Measurements from ENCODE around the gene MYLK. TPM values are rescaled to one million over a fixed set of nuclear protein-coding genes. Genes with fewer than 3 reads are reported as not detected.

MYLK gene
- total and polyA plus RNA-seq, 10 of the 15 experiments (the other 5 are each of a cell fraction or from before 2014, with no cell fraction given): 0.04 to 1.6 (median 0.42) TPM; not detected in 1

GRCh38 chr3:123633530-123633929, 250.6 kb downstream of the MYLK start (continued):
- TF ChIP-seq, protein P1, sequence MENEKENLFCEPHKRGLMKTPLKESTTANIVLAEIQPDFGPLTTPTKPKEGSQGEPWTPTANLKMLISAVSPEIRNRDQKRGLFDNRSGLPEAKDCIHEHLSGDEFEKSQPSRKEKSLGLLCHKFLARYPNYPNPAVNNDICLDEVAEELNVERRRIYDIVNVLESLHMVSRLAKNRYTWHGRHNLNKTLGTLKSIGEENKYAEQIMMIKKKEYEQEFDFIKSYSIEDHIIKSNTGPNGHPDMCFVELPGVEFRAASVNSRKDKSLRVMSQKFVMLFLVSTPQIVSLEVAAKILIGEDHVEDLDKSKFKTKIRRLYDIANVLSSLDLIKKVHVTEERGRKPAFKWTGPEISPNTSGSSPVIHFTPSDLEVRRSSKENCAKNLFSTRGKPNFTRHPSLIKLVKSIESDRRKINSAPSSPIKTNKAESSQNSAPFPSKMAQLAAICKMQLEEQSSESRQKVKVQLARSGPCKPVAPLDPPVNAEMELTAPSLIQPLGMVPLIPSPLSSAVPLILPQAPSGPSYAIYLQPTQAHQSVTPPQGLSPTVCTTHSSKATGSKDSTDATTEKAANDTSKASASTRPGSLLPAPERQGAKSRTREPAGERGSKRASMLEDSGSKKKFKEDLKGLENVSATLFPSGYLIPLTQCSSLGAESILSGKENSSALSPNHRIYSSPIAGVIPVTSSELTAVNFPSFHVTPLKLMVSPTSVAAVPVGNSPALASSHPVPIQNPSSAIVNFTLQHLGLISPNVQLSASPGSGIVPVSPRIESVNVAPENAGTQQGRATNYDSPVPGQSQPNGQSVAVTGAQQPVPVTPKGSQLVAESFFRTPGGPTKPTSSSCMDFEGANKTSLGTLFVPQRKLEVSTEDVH (IDR thresholded peaks at IDR 0.05; ENCODE audit: low read depth, partially characterized antibody): no peak
- TF ChIP-seq BRCA1 (IDR thresholded peaks at IDR 0.05; ENCODE audit: low read depth, low read length): no peak

DNA sequence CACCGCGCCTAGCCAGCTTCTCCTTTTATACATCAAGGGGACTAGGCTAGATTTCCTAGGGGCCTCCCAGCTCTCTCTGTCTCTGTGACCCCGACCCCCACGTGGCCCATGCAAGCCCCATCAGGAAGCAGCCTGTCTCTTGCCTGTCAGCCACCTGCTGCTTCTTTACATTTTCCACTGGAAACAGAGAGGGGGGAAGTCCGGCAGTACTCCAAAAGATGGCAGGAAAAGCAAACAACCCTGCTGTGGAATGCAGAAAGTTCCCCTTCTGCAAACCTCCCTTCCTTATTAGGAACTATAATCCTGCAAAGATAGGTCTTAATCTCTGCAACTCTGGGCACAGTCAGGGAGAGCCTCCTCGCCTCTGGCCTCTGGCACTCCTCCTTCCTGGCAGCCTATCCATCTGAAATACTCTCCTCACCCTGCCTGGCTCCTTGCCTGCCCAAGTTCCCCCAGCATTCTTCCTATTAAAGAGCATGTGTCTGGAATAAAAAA, 251.9 kb downstream of the MYLK start:
- WGBS (ENCODE audit: insufficient coverage, insufficient replicate concordance, low lambda C conversion rate, missing lambda C conversion rate): 67% methylated on average over 6 of the region's 6 CpGs
- intact Hi-C loops (cut with micrococcal nuclease; ENCODE audit: unreplicated experiment) (no loop called here), in situ Hi-C loops (cut with MboI) (no loop called here)
- Histone ChIP-seq H3K27ac (ENCODE audit: control insufficient read depth, insufficient read depth) (no peak overlapping the region), H3K9me3 (replicated peaks; ENCODE audit: control insufficient read depth, insufficient read depth, low read length) (no peaks in the 10 kb centered on the region), H3K4me3 (no peak overlapping the region), H3K27me3 (replicated peaks in 1 of 2; ENCODE audit: control insufficient read depth in 2 of 2, insufficient read depth in 2 of 2, low read length in 1 of 2) (peaks cover 0 to 1% of the 10 kb centered on the region in 2 experiments; a peak in 1 of 4 replicates), H4K20me1 (ENCODE audit: control insufficient read depth, insufficient read depth) (no peaks in the 10 kb centered on the region), H3K79me2 (ENCODE audit: control insufficient read depth, insufficient read depth, low read length) (no peaks in the 10 kb centered on the region), H3K4me2 (ENCODE audit: control insufficient read depth, insufficient read depth) (no peak overlapping the region), H3K36me3 (ENCODE audit: control insufficient read depth in 2 of 2, insufficient read depth in 2 of 2, low read length in 1 of 2) (no peaks in the 10 kb centered on the region), H3K4me1 (ENCODE audit: control insufficient read depth, insufficient read depth, low read length) (no peaks in the 10 kb centered on the region), H2AFZ (ENCODE audit: control insufficient read depth, low read depth, low read length) (no peak overlapping the region), H3K9ac (ENCODE audit: control insufficient read depth, insufficient read depth, low read length) (no peak overlapping the region)
- FAIRE-seq (no peak), DNase-seq (ENCODE audit: low read depth, low spot score) (no peak), ATAC-seq (no peak)
- CTCF ChIA-PET: interaction anchor here (1.2 to 2.3 kb wide), 2 partner anchors 10 to 70 kb away, joined by 4 to 7 read pairs; no protein-coding TSS in a partner anchor
- no TSS peak for BruUV-seq (replicated peaks)
- POLR2A ChIA-PET: no interaction called here
- TF ChIP-seq NBN (IDR thresholded peaks at IDR 0.05) (no peak), BACH1 (IDR thresholded peaks at IDR 0.05; ENCODE audit: borderline replicate concordance) (no peak), TCF12 (IDR thresholded peaks at IDR 0.05; ENCODE audit: low read depth, low read length) (no peak), SRF (IDR thresholded peaks at IDR 0.05; ENCODE audit: low read depth in 2 of 2, low read length in 2 of 2) (no peak), SIN3A (IDR thresholded peaks at IDR 0.05; ENCODE audit: low read depth, low read length) (no peak), CREM (IDR thresholded peaks at IDR 0.05; ENCODE audit: low read depth) (no peak), CTCF (IDR thresholded peaks at IDR 0.05 in 2 of 3, conservative IDR thresholded peaks at IDR 0.05 in 1 of 3; ENCODE audit: control insufficient read depth in 2 of 3, extremely low read depth in 1 of 3, insufficient read depth in 1 of 3, low read depth in 3 of 3, low read length in 3 of 3) (no peak), EP300 (IDR thresholded peaks at IDR 0.05; ENCODE audit: borderline replicate concordance in 1 of 2, control insufficient read depth in 1 of 2, low read depth in 2 of 2, low read length in 2 of 2) (no peak), NFXL1 (IDR thresholded peaks at IDR 0.05; ENCODE audit: borderline replicate concordance) (no peak), DPF2 (IDR thresholded peaks at IDR 0.05) (no peak), FOXM1 (IDR thresholded peaks at IDR 0.05; ENCODE audit: low read depth, low read length) (no peak), CREB1 (IDR thresholded peaks at IDR 0.05; ENCODE audit: low read depth) (no peak), CHD4 (IDR thresholded peaks at IDR 0.05) (no peak)
- TF ChIP-seq, protein P2, sequence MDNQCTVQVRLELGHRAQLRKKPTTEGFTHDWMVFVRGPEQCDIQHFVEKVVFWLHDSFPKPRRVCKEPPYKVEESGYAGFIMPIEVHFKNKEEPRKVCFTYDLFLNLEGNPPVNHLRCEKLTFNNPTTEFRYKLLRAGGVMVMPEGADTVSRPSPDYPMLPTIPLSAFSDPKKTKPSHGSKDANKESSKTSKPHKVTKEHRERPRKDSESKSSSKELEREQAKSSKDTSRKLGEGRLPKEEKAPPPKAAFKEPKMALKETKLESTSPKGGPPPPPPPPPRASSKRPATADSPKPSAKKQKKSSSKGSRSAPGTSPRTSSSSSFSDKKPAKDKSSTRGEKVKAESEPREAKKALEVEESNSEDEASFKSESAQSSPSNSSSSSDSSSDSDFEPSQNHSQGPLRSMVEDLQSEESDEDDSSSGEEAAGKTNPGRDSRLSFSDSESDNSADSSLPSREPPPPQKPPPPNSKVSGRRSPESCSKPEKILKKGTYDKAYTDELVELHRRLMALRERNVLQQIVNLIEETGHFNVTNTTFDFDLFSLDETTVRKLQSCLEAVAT (IDR thresholded peaks at IDR 0.05): no peak
- RAD21 ChIA-PET (ENCODE audit: unreplicated experiment): no interaction called here
- SMC1A ChIA-PET (ENCODE audit: uncharacterized antibody, unreplicated experiment): interaction anchor here (1.3 kb wide), 1 partner anchor 8 kb away, joined by 4 read pairs; no protein-coding TSS in a partner anchor
